GM18873 (cell line): ENCODE measurements around the gene RNPEPL1.
"Not testable (repeated sequence)": the region's sequence is repeated elsewhere in the genome, so short reads cannot be mapped to it uniquely, and the experiment has no call there.

ENCODE experiments used
- ATAC-seq: cut with Tn5 transposase; IDR thresholded peaks from one replicate; pipeline ENCODE4 v1.9.1; 2021; ENCODE audit warnings: mild to moderate bottlenecking, moderate library complexity, moderate number of reproducible peaks; ENCODE audit not compliant: unreplicated experiment, low FRiP score

Gene RNPEPL1

GRCh38 chr2:240567872-240568677 is at the start of gene RNPEPL1:
TSS of gene RNPEPL1 (plus strand) at chr2:240568484. CDS start at chr2:240568587, 103 bp downstream.
- no peak for ATAC-seq

- no peak for ATAC-seq
Observed at GRCh38 chr2:240518981-240519380, 49.3 kb upstream of the RNPEPL1 start.

- ATAC-seq, result no peak
Observed at GRCh38 chr2:240519396-240520129, 48.7 kb upstream of the RNPEPL1 start.

- no peak for ATAC-seq
Observed at GRCh38 chr2:240520130-240520973, 47.9 kb upstream of the RNPEPL1 start.

GRCh38 chr2:240520974-240521350 is 47.3 kb upstream of the RNPEPL1 start:
- ATAC-seq, result no peak

- not testable (repeated sequence) for ATAC-seq
Observed at GRCh38 chr2:240521885-240522284, 46.4 kb upstream of the RNPEPL1 start.

GRCh38 chr2:240522406-240522805 is 45.9 kb upstream of the RNPEPL1 start:
- no peak for ATAC-seq

GRCh38 chr2:240523451-240524281 is 44.6 kb upstream of the RNPEPL1 start:
- ATAC-seq, result no peak

- no peak for ATAC-seq
Observed at GRCh38 chr2:240524963-240525718, 43.1 kb upstream of the RNPEPL1 start.

GRCh38 chr2:240525802-240526201 is 42.5 kb upstream of the RNPEPL1 start:
- ATAC-seq, result no peak

- no peak for ATAC-seq
Observed at GRCh38 chr2:240526521-240526920, 41.8 kb upstream of the RNPEPL1 start.

- ATAC-seq, result no peak
Observed at GRCh38 chr2:240527153-240527750, 41.0 kb upstream of the RNPEPL1 start.

- ATAC-seq, result no peak
Observed at GRCh38 chr2:240528406-240529040, 39.8 kb upstream of the RNPEPL1 start.

GRCh38 chr2:240529344-240529999 is 38.8 kb upstream of the RNPEPL1 start:
- no peak for ATAC-seq

GRCh38 chr2:240530181-240530580 is 38.1 kb upstream of the RNPEPL1 start:
- ATAC-seq, result no peak

- no peak for ATAC-seq
Observed at GRCh38 chr2:240531038-240531437, 37.2 kb upstream of the RNPEPL1 start.

- ATAC-seq, result no peak
Observed at GRCh38 chr2:240532031-240532775, 36.1 kb upstream of the RNPEPL1 start.
